ENCODE data around the gene AZIN2. TPM values are rescaled to one million over a fixed set of nuclear protein-coding genes. Genes with fewer than 3 reads are reported as not detected.

The AZIN2 gene
- total and polyA plus RNA-seq, 9 of the 15 experiments (the other 6 are each of a cell fraction or from before 2014, with no cell fraction given): 0.06 to 0.91 (median 0.42) TPM; not detected in 2

DNA sequence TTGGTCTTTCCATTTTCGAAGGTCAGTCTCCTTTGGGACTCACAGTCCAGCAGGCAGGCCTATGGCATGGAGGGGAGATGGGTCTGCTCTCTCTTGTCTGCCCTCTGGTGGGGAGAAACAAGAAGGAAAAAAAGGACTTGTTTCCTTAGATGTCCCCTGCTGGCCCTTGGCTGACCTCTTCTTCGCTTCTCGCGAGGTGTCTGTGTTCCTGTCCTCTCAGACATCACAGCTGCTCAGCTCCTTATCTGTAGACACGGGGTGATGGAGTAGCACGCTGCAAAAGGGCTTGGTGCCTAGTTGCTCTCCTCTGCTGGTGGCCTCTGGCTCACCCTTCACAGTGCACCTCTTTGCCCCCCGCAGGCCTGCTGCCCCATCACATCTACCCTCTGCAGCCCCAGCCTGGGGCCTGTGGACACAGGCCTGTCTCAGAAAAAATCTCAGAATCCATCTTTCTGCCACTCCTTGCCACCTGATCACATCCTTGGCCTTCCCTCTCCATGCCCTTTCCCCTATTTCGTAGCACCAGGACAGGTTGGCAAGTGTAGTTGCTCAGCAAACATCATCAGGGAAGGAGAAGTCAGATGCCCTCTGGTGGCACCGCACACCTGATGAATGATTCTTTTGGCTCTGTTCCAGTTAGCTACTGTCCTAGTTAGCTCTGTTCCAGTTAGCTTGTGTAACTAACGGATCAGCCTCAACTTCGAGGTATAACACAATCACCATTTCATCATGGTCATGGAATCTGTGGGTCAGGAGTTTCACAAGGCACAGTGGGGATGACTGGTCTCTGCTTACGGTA is 25.5 kb upstream of the AZIN2 start (continued):
- TF ChIP-seq AFF1 (IDR thresholded peaks at IDR 0.05; ENCODE audit: low read depth in 1 of 2, partially characterized antibody in 2 of 2): peak in 1 of 2 experiments; percentile 50
- no peak for TF ChIP-seq GATAD2A (IDR thresholded peaks at IDR 0.05)
- TF ChIP-seq, protein P1, sequence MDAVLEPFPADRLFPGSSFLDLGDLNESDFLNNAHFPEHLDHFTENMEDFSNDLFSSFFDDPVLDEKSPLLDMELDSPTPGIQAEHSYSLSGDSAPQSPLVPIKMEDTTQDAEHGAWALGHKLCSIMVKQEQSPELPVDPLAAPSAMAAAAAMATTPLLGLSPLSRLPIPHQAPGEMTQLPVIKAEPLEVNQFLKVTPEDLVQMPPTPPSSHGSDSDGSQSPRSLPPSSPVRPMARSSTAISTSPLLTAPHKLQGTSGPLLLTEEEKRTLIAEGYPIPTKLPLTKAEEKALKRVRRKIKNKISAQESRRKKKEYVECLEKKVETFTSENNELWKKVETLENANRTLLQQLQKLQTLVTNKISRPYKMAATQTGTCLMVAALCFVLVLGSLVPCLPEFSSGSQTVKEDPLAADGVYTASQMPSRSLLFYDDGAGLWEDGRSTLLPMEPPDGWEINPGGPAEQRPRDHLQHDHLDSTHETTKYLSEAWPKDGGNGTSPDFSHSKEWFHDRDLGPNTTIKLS (IDR thresholded peaks at IDR 0.05; ENCODE audit: borderline replicate concordance, low read depth): peak; percentile 80; the same call in 1 of the 2 replicates
- TF ChIP-seq MEIS2 (IDR thresholded peaks at IDR 0.05; ENCODE audit: partially characterized antibody): peak; percentile 82
- TF ChIP-seq KDM5B (IDR thresholded peaks at IDR 0.05; ENCODE audit: insufficient replicate concordance, low read depth, low read length): no peak
- TF ChIP-seq, protein P2, sequence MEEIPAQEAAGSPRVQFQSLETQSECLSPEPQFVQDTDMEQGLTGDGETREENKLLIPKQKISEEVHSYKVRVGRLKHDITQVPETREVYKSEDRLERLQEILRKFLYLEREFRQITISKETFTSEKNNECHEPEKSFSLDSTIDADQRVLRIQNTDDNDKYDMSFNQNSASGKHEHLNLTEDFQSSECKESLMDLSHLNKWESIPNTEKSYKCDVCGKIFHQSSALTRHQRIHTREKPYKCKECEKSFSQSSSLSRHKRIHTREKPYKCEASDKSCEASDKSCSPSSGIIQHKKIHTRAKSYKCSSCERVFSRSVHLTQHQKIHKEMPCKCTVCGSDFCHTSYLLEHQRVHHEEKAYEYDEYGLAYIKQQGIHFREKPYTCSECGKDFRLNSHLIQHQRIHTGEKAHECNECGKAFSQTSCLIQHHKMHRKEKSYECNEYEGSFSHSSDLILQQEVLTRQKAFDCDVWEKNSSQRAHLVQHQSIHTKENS (CRISPR knock-in tag; IDR thresholded peaks at IDR 0.05): no peak
- peak; percentile 82 to 83 for TF ChIP-seq FOXK2 (conservative IDR thresholded peaks at IDR 0.05 in 1 of 2, IDR thresholded peaks at IDR 0.05 in 1 of 2; ENCODE audit: low read depth in 2 of 2)
- 0 out of 2 replicates have a peak, but pooled peaks have one; percentile 9 for TF ChIP-seq ZBTB2 (IDR thresholded peaks at IDR 0.05)
- TF ChIP-seq TBP (optimal IDR thresholded peaks at IDR 0.05; ENCODE audit: low read depth, low read length): peak; percentile 17
- TF ChIP-seq, protein P3, sequence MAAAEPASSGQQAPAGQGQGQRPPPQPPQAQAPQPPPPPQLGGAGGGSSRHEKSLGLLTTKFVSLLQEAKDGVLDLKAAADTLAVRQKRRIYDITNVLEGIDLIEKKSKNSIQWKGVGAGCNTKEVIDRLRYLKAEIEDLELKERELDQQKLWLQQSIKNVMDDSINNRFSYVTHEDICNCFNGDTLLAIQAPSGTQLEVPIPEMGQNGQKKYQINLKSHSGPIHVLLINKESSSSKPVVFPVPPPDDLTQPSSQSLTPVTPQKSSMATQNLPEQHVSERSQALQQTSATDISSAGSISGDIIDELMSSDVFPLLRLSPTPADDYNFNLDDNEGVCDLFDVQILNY (CRISPR knock-in tag; IDR thresholded peaks at IDR 0.05): 0 out of 2 replicates have a peak, but pooled peaks have one; percentile 59
- TF ChIP-seq GTF2A2 (tag; IDR thresholded peaks at IDR 0.05): no peak
- no peak for TF ChIP-seq FOXA3 (CRISPR knock-in tag; conservative IDR thresholded peaks at IDR 0.05 in 1 of 2, IDR thresholded peaks at IDR 0.05 in 1 of 2)
- peak; percentile 42; the same call in 1 of the 2 replicates for TF ChIP-seq ZNF384 (IDR thresholded peaks at IDR 0.05; ENCODE audit: low read depth, low read length)
- TF ChIP-seq TCFL5 (CRISPR knock-in tag; conservative IDR thresholded peaks at IDR 0.05): no peak
- TF ChIP-seq ID3 (CRISPR knock-in tag; IDR thresholded peaks at IDR 0.05): no peak
- TF ChIP-seq ID3 (tag; IDR thresholded peaks at IDR 0.05): peak; percentile 28; the same call in 1 of the 2 replicates

Data from K562 (cell line).